Fibroblast of mammary gland (primary cell): ENCODE data around the gene KRTAP29-1.

Experiments used
- DNase-seq: peaks from one replicate; pipeline ENCODE4 v3.0.0-alpha.2; 2010; ENCODE audit warnings: low read depth
- H3K4me3 ChIP-seq: 2 replicates; pipeline ENCODE4 v1.5.1; 2011; ENCODE audit warnings: low read depth, mild to moderate bottlenecking, low read length, moderate library complexity; ENCODE audit not compliant: control insufficient read depth
- CTCF ChIP-seq: conservative IDR thresholded peaks from 2 replicates; pipeline ENCODE4 v1.5.1; 2011; ENCODE audit warnings: low read depth, low read length, inconsistent platforms; ENCODE audit not compliant: control insufficient read depth, insufficient read depth

The KRTAP29-1 gene

GRCh38 chr17:41333836-41334235 is 31.2 kb upstream of the KRTAP29-1 start:
- H3K4me3 ChIP-seq, result no peak overlapping the region
- no peak for TF ChIP-seq CTCF
- no peak for DNase-seq

GRCh38 chr17:41333098-41333497 is 30.4 kb upstream of the KRTAP29-1 start:
- no peak for TF ChIP-seq CTCF
- no peak overlapping the region for H3K4me3 ChIP-seq
- DNase-seq, result no peak

GRCh38 chr17:41332239-41332638 is 29.6 kb upstream of the KRTAP29-1 start:
- DNase-seq, result no peak
- H3K4me3 ChIP-seq, result no peak overlapping the region
- TF ChIP-seq CTCF, result no peak

GRCh38 chr17:41331606-41332005 is 29.0 kb upstream of the KRTAP29-1 start:
- DNase-seq, result no peak
- no peak for TF ChIP-seq CTCF
- H3K4me3 ChIP-seq, result no peak overlapping the region

GRCh38 chr17:41329279-41329948 is 26.8 kb upstream of the KRTAP29-1 start:
- peak; percentile 55 for DNase-seq
- TF ChIP-seq CTCF, result peak; percentile 86
- no peak overlapping the region for H3K4me3 ChIP-seq

- TF ChIP-seq CTCF, result no peak
- no peak overlapping the region for H3K4me3 ChIP-seq
- DNase-seq, result no peak
Measured at GRCh38 chr17:41328207-41328606, 25.6 kb upstream of the KRTAP29-1 start.
